AG20443 (cell line): ENCODE measurements around the gene ADGRL4.
A peak's percentile ranks its signal among the peaks of the same experiment; 100 is the strongest.
"Not testable (repeated sequence)": the region's sequence is repeated elsewhere in the genome, so short reads cannot be mapped to it uniquely, and the experiment has no call there.

ENCODE experiments used
- DNase-seq: peaks from one replicate; pipeline ENCODE4 v3.0.0; 2012; ENCODE audit warnings: low spot score, mixed read lengths

Gene ADGRL4

GRCh38 chr1:79006564-79006963 lies at the start of gene ADGRL4:
Gene ADGRL4, minus strand, starts transcription at chr1:79006730. Its CDS starts 76 bp downstream, at chr1:79006654.
- peak; percentile 87 for DNase-seq

GRCh38 chr1:79055856-79056255 lies 49.3 kb upstream of the ADGRL4 start:
- no peak for DNase-seq

DNA sequence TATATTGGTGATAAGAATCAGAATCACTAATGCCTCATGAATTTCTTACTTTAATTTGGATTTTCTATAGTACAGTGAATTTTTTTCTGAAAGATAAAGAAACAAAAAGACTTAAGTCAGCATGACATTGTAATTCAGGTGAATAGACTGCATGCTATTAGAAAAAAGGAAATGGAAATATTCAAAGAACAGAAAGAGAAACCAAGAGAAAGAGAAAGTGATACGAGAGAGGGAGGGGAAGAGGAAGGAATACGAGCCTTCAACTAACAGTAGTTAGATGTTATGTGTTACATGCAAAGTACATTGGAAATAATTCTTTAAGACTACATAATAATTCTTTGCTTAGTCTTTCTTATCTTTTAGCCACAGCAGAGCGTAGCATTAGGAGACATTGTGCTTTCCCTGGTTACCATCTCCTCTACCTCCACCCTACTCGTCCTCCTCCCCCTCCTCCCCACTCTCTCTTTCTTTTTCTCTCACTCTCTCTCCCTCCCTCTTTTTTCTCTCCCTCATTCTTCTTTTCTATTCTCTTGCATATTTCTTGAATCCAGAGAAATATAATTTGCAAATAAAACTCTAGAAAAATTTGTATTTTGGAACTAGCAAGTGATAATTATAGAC lies 46.4 kb upstream of the ADGRL4 start:
- DNase-seq: no peak

GRCh38 chr1:79044974-79045650 lies 38.6 kb upstream of the ADGRL4 start:
- no peak for DNase-seq

DNA sequence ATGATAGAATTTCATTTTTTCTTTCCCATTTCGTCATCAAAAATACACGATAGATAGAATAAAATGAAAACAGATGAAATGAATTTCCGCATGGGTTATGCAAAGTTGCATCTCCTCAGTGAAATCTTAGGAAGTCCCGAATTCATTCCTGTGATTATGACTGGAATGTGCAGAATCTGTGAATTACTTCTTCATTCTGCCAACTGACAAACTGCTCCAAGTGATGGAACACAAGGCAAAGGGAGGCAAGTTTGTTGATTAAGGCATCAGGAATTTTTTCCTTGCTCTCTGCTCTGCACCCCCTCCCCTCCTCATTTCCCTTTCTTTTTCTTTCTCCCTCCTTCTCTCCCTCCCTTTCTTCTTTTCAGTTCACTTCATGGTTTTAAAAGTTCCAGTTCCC lies 37.0 kb upstream of the ADGRL4 start:
- DNase-seq: peak; percentile 58

- DNase-seq: no peak
These were observed 36.0 kb upstream of the ADGRL4 start for GRCh38 chr1:79042539-79042938.

GRCh38 chr1:79042117-79042516 lies 35.6 kb upstream of the ADGRL4 start:
- DNase-seq: peak; percentile 11

DNA sequence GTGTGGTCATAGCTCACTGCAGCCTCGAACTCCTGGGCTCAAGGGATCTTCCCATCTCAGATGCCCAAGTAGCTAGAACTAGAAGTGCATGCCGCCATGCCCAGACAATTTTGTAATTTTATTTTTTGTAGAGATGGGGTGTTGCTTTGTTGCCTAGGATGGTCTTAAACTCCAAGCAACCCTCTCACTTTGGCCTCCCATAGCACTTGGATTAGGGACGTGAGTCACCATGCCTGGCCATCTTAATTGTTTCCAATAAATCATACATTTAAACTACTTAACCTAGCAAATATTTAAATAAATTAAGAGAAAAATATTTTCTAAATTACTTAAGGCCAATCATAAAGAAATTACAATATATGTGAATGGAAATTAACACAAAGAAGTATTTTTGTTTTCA lies 35.1 kb upstream of the ADGRL4 start:
- DNase-seq: no peak

DNA sequence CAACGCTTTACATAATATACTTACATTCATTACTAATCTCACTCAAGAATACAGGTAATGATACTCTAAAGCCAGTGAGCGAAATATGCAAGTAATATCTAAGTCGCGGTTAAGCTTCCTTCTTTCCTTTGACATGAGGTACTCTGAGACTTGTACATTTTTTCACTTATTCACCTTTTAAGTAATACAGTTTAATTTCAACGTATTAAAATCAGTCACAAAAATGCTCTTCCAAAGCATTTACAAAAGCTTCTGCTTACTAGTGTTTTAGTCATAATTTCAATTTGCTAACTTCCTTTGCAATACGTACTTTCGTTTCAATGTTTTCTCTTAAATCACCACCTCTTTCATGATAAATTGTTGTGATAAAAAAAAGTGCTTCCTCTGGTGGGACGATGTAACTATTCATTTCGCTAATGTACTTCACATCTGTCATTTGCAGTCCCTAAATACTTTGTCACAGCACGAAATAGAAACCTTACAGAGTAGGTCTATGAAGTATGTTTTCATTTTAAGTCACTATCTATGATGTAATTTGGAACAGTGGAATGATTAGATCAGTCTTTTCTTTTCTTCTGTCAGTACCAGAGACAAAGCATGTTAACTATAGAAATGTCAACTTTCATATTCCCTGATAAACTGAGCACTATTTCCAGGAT lies 34.0 kb upstream of the ADGRL4 start:
- peak; percentile 4 for DNase-seq

GRCh38 chr1:79037085-79037484 lies 30.6 kb upstream of the ADGRL4 start:
- no peak for DNase-seq

DNA sequence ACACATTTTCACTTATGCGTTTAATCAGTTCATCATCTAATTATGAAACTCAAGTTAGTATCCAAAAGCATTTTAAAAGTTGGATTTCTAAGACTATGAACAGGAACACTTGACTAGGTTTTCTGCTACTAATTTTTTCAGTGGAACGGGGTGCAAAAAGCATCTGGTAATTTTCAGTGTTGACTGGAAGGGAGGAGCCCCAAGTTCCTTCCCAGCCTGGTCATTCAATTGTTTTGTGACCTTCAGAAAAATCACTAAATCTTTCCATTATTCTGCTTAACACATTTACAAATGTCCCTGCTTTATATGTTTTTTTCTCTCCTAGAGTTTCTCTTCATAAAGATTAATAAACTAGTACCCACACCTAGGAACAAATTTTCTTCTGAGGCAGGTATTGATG lies 6.0 kb upstream of the ADGRL4 start:
- DNase-seq: no peak

- no peak for DNase-seq
These were observed 4.1 kb upstream of the ADGRL4 start for GRCh38 chr1:79010589-79010988.

GRCh38 chr1:79005945-79006344 lies 585 bp downstream of the ADGRL4 start:
- DNase-seq: peak; percentile 8

- DNase-seq: no peak
These were observed 1.6 kb downstream of the ADGRL4 start for GRCh38 chr1:79004916-79005315.

DNA sequence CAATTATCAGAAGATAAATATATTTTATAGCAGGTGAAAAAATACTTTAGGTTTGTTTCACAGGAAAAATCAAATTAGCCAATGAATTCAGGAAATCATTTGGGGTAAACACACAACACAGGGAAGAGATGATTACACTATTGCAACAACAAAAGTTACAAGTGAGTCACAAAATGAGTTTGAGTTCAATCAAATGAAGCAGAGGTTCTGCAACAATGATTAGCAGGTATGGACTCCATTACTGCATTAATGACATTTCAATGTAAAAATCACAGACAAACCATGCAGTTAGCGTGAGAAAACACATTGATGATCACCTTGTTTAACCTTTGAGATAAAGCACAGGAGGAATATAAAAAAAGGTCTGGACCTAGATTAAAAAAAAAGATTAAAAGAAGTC lies 9.7 kb downstream of the ADGRL4 start:
- no peak for DNase-seq

DNA sequence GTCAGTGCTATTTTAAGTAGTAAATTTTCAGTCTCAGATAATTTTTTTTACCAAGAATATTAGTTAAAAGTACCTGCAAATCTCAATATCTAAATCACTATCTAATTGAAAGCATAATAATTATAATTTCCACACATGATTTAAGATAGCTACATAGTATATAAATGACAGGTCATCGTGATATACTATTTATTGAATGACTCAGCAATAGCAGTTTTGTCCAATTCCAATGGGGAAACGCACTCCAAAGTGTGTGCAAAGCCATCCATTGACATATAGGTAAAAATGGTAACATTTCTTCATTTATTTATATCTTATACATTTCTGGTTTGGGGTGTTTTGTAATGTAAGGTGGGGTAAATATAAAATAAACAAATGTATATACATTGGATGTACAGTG lies 19.5 kb downstream of the ADGRL4 start:
- DNase-seq: no peak

DNA sequence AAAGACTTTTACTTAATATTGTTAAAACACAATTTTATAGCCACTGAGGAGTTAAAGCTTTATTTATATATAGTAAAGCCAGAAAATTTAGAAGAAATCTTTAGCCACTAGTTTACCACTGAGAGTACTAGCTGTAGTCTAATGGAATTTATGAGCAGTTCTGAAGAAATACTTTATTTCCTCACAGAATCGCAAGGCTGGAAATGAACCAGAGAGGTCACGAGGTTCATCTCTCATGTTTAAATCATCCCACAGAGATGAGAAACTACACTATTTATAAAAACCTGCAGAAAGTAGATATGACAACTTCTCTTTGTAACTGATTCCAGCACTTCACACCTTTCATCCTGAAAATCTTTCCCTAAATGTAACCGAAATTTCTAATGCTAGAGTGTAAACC lies 26.0 kb downstream of the ADGRL4 start:
- peak; percentile 14 for DNase-seq

DNA sequence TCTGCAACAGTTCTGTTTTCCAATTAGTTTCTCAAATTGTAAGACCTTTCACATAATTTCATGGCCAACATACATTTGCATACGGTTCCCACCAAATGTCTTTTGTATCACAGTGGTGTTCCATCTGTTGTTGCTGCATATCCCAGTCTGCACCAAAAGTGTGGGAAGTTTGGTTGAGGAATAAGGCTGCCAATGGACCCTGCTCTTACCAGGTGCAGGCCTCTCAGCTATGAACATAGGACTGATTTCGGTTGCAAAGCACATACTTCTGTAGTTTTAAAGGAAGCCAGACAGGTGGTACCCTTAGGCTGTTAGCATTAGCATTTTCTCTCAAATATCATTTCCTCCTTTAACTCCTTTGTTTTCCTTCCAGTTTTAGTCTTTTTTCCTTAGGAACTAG lies 33.8 kb downstream of the ADGRL4 start:
- DNase-seq: no peak

DNA sequence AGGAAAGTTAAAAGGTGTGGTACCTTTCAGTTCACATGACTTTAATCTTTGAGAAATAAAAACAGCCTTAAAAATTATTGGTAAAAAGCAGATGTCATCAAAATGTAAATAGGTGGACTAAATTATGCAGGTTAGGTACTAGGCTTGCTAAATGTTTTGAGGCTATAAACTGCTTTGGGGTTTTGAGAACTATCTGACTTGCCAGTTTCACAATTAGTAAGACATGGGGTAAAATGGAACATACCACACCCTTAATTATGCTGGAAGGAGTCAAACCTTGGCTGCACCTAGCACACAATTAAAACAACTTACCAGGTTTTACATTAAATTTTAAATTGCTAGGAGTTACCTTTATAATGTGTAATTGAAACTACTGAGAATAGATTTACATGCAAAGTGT lies 39.4 kb downstream of the ADGRL4 start:
- not testable (repeated sequence) for DNase-seq

- DNase-seq: no peak
These were observed 47.8 kb downstream of the ADGRL4 start for GRCh38 chr1:78958711-78959110.

- DNase-seq: peak; percentile 7
These were observed 55.7 kb downstream of the ADGRL4 start for GRCh38 chr1:78950826-78951225.

- no peak for DNase-seq
These were observed 57.3 kb downstream of the ADGRL4 start for GRCh38 chr1:78949227-78949626.

DNA sequence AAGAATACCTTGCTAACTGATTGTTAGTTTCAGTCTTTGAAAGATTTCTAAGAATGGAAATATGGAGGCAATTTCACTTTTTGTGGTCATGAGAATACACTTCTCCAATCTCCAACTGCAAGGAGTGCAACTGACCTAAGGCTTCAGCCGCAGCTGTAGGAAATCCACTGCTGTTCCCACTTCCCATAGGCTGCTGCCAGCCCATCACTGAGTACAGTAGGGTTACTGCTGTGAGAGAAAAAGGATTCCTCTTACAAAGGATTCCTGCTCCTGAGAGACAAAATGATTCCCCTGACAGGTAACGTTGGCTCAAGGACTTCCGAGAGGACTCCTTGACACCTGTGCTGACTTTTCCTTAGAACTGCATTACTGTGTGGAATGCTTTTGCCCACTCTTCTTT lies 87.4 kb downstream of the ADGRL4 start:
- DNase-seq: no peak

DNA sequence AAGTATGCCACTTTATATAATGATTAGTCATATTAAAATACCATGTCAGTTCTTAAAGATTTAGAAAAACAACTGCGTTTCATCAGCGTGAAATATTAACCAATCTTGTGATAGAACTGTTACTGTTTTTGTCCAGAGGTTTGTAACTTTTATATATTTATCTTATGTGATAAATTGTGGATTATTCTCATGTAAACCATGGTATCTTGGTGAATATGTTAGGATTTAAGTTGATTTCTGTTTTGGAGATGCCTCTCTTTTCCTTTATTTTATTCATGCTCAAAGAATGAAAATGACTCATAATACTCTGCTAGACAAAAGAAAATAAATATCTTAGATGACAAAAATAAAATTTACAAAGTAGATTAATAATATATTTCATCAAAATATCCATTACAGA lies 88.4 kb downstream of the ADGRL4 start:
- no peak for DNase-seq
